ENCODE data around the gene ADAMTS16.

The ADAMTS16 gene

DNA sequence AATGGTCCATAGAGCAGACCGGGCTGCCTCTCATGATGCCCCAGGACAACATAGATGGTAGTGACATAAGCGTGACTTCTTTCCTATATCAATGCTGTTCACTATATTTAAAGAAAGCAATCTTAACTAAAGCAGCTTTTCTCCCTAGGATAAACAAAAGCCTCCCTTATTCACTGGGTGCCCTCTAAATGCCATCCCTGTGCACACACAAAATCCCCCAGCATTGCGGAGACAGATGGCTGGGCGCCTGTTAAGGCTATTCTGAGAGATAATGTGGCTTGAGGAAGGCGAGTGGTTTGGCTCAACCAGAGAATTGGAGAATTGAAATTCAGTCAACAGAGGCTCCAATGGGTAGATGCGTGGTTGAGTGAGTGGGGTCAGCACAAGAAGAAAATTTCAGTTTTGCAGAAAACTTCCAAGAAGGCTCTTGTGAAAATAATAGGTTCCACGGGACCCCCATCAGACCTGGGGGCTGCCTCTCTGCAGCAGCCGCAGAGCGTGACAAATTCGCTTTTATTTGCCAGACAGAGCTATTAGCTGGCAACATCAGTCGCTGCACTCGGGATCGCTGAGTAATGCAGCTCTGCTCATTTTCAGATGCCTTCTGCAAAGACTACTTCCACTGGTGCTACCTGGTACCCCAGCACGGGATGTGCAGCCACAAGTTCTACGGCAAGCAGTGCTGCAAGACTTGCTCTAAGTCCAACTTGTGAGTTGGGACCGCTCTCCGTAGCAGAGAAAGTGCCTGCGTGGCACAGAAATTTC, 178.5 kb downstream of the ADAMTS16 start:
- DNase-seq: no peak

DNA sequence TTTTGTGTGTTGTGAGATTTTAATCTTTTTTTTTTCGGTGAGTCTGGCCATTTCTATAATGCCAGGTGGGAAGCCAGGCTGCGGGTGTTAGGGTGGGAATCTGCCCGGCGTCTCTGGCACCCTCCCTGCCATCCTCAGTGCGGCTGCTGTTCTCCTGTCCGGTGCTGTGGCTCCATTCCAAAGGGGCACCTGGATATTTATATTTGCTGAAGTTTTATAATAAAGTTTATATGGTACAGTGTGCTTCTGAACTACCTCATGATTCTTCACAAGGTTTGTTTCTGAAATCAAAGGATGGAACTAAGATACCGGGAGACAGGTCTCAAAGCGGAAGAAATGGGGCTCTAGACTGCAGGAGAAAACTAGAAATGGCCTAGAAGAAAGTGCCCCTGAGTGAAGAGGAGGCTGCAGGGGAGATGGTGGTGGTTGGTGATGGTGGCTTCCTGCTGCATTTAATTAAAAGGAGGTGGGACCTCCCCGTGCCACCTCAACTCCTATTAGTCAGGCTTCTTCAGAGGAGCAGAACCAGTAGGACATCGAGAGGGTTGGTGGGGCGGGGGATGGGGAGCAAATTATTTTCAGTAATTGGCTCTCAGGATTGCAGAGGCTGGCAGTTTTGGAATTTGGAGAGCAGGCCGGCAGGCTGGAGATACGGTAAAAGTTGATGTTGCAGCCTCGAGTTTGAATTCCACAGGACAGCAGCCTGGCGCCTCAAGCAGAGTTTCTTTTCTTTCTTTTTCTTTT, 180.1 kb downstream of the ADAMTS16 start:
- no peak for DNase-seq

DNA sequence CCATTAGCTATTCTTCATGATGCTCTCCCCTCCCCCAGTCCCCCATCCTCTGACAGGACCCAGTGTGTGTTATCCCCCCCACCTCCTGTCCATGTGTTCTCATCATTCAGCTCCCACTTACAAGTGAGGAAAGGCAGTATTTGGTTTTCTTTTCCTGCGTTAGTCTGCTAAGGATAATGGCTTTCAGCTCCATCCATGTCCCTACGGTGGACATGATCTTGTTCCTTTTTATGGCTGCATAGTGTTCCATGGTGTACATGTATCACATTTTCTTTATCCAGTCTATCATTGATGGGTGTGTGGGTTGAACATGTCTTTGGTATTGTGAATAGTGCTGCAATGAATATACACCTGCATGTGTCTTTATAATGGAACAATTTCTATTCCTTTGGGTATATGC, 181.0 kb downstream of the ADAMTS16 start:
- no peak for DNase-seq

DNA sequence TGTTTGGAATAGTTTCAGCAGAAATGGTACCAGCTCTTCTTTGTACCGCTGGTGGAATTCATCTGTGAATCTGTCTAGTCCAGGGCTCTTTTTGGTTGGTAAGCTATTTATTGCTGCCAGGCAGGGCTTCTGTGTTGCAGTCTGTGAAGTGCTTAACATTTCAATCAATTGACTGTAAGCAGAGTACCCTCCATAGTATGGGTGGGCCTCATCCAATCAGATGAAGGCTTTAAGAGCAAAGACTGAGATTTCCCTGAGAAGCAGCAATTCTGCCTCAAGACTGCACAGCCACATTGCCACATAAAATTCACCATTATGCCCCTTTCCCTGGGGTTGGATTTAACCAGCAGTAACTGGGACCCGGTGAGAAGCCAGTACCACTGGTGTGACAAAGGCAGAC, 183.4 kb downstream of the ADAMTS16 start:
- DNase-seq: no peak

DNA sequence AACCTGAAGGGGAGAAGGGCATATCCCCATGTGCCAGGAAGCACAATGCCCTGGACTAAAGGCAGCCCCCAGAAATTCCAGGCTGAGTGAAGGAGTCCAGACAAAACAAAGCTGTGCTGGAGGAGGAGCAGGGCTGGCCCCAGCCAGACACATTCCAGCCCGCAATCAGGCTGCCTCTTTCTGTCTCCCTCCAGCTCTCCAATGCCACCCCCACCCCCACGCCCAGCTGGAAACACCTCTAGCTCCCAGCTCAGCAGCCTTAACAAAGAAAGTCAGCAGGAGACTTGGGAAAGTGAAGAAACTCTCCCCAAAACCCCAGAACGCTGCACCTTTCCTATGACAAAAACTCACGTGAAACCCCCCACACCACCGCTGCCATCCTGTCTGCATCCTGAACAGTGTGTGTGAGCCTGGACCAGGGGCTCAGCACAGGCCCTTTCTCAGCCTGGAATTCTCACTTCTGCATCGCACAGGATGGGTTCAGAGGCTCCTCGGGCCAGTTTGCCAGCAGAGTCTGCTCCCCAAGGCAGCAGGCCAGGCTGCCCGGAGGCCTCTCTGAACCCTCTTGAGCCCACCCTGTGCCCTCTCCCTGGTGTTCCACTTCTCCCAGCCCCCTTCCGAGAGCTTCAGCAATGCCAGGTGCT, 186.1 kb downstream of the ADAMTS16 start:
- no peak for DNase-seq

DNA sequence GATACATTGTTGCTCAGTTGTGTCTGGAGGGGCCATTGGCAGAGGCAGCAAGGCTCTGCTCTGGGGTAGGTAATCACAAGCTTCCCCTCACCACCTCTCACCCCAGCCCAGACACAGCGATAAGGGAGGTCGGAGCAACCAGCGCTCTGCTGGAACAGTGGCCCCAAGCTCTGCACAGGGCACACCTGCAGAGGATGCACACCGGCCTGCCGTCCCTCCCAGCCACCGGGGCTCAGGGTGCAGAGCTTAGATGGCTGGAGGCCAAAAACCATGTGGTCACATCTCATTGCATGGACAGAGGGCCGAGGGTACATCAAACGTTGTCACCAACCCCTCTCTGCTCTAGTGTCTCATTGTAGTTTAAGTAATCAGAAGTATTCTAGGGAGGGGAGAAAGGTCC, 187.0 kb downstream of the ADAMTS16 start:
- no peak for DNase-seq

DNA sequence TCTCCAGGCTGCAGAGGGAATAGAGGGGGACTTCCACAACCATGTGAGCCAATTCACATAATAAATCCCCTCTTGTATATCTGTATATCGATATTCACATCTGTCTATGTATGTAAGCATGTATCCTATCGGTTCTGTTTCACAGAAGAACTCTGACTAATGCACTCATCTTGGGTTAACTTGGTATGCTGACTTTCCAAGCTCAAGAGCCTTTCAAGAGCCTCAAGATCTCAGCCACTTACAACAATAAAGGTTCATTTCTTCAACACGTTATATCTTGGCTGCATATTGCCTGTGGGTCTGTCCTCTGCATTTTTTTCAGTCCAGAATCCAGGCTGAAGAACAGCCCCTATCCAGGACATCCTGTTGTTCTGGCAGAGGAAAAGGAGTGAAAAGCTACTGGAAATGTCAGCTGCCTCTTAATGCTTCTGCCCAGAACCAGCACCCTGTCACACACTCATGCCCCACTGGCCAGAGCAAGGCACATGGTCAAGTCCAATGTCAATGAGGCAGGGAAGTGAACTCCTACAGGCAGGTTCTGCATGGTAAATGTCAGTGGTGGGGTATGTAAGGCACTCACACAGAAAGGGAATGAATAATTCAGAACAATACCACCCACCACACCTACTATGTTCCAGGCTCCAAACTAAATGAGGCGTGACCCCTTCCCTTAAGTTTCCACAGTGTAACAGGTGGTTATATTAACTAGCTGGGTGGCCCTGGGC, 190.8 kb downstream of the ADAMTS16 start:
- DNase-seq: no peak

DNA sequence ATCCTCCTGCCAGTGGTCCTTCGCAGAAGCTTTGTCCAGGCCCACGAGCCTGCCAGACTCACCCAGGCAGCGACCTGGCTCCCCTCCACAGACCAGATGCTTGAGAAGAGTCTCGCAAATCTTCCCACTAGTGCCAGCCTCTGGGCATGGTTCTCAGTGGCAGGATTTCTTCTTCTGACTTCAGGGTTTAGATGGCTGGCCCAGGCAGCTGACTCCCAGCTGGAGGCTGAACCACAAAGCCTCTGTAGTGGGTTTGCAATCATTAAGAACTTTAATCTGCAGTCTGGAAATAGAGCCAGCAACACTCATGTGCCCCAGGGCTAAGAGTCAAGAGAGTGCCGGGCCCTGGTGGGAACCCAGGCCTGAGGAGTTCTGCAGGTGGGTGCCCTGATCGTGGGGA, 191.7 kb downstream of the ADAMTS16 start:
- no peak for DNase-seq

DNA sequence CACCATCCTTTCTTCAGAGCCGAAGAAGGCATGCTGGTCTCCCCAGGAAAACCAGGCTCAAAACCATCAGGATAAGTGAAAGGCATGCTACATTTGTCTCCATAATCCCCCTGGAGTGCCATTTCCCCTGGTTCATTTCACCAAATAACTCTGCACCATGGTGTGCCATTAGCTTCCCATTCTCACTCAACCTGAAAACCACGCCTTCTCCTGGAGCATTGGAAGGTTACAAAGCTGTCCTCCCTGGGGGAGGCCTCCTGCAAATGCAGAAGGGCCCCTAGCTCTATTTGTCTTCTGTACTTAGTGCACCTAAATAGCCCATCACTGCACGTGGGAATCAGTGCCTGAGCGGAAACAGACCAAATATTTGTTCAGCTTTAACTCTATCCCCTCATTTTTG, 192.2 kb downstream of the ADAMTS16 start:
- DNase-seq: no peak

DNA sequence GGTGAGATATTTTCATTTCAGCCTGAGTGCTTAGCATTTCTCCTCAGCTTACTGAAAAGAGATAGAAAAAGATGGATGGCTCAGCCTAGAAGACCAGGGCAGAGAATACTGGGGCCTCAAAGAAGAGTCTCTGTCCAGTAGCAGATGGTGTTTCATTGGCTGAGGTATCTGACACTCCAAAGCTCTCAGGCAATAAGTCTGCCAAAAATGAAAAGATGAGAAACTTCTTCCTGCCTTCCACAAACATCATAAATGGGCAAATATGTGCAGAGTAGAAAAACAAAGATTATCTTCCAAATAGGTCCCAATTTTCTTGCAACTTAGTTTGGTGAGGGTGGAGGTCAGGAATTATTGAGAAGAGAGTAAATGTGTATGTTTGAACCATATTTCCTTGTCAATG, 195.0 kb downstream of the ADAMTS16 start:
- DNase-seq: no peak

DNA sequence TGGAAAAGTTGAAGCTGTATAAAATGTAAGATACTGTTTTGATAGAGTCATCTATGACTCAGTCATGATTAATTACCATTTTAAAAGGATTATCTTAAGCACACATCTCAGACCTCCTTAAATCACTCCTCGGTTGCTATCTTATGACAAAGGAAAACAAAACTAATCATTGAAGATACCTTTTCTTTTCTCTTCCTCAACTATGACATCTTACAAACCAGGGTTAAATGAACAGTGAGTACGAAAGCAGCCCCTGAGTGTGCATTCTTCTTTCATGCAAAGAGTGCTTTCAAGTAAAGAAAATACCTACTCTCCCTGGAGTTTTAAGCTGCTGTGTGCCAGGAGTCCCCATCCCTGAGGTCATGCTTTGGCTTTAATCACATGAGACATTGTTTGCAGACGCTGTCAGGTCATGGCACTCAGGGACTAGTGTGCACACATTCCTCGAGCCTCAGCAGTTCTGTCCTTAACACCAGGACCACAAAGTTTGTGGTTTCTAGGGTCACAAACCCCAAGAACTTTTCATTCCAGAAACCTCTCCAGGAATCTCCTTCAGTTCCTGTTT, 195.7 kb downstream of the ADAMTS16 start:
- DNase-seq: no peak

DNA sequence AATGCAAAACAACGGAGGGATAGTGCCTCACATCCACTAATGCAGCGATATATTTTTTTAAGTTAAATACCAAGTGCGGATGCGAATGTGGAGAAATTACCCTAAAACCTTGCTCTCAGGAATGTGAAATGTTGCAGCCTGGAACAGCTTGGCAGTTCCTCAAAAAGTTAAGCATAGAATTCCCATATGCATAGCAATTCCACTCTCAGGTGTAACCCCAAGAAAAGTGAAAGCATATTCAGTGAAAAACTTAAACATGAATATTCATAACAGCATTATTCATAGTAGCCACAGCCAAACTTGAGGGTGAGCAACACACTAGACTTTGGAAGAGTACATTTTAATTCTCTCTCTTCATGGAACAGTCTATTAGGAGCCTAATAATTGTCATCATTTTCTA, 199.1 kb downstream of the ADAMTS16 start:
- no peak for DNase-seq

DNA sequence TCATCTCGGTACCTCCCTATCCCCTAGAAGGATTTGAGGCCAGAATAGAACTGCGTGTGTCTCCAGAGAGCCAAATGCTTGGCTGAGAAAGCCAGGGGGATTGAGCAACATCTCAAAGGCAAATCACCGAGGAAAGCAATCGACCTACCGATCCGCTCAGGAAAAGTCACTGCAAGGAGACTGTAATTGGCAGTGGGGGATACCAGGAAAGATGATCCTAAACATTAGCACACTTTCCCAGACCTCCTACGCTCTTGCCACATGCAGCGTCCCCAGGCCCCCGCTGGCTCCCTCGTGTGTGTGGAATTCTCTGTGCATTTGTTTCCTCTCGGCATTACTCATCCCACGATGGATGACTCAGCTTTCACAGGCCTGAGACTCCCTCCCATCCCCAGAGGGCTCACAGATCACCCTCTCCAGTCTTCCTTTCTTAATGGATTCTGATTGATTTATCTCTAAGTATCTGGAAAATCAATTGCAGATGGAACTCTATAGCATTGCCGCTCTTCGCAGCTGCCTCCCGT, 200.1 kb downstream of the ADAMTS16 start:
- DNase-seq: no peak

DNA sequence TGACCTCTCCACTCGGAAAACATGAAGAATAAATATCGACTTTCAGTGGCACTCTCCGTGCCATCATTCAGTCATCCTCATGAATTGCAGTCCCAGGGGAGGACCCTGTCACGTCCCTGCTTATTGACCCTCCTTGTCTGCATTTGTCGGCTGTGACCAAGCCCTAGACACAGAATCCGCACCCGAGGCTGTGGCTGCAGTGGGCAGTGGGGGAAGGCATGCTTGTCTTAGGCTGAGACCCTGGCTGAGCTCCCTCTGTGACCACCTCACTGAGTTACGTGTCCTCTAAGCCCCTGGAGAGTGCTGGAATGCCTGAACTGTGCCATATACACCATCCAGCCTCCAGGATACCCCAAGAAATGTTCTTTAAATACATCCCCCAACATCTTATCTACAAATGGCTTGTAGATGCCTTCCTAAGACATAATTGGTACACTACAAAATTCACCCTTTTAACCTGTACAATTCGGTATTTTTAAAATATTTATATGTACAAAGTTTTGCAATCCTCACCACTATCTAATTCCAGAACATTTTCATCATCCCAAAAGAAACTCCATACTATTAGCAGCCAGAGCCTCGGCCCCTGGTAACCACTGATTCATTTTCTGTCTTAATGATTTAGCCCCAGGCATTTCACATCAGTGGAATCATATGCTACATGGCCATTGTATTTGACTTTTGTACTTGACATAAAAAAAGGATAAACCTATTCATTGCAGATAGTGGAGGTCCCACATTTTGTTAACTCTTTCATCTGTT, 201.6 kb downstream of the ADAMTS16 start:
- DNase-seq: no peak

DNA sequence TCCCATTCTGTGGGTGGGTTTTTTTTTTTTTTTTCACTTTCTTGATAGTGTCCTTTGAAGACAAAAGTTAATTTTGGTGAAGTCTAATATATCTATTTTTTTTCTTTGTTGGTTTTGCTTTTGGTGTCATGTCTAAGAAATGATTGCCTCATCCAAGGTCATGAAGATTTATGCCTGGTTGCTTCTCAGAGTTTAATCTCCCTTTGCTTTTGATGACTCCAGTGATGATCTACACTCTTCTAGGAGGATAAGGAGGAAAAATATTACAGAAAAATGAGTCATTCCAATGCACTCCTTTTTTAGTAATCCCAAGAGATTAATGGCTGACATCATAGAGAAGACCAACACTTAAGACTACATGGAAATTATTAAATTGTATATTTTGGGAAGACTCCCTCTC, 202.7 kb downstream of the ADAMTS16 start:
- DNase-seq: no peak

DNA sequence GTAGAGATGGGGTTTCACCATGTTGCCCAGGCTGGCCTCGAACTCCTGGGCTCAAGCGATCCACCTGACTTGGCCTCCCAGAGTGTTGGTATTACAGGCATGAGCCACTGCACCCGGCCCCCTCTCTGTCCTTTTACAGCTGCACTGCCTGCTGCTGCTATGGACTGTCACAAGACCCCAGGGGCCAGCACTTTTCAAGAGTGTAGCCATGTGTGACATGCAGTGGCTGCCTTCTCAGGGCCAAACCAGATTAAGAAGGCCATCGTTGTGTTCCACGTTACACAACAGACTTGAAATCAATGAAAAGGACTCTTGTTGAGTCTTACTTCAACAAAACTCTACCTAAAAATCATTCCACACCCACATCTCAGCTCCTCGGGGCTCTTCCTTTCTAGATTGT, 203.4 kb downstream of the ADAMTS16 start:
- no peak for DNase-seq

DNA sequence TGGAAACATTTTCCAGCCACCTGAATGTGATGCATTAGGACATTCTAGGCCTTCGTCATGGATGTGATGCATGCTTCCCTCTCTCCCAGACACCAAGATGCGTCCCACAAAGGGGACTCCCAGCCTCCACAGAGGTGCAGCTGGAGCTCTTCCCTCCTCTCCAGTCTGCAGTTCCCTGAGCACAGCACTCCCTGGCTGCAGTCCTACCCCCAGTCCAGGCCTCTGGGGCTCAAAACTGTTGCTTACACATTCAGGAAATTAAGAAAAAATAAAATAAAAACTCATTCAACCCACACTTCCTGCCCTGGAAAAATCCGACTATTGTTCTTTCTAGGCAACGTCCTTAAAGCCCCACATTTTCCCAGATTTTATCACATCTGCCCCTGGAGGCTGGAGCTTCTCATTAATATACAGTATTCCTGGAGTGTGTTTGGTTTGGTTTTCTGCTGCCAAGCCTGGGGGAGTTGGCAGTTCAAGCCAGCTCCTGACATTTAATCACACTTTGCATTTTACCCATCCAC, 204.0 kb downstream of the ADAMTS16 start:
- DNase-seq: no peak

DNA sequence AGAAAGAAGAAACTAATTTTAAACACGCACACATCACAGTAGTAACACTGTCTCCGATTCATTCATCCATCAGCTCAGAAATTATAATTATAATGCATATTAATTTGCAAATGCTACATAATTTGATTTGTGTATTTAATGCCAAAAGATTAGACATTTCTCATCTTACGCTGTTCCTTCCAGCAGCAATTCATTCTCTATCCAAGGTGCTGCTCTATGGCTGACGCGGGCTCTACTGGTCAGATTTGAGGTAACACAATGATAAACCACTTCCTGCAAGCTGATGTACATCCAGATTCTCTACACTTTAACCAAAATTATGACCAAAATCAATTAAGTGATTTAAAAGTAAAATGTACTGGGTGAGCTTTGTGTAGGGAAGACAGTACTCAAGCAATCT, 204.5 kb downstream of the ADAMTS16 start:
- no peak for DNase-seq

DNA sequence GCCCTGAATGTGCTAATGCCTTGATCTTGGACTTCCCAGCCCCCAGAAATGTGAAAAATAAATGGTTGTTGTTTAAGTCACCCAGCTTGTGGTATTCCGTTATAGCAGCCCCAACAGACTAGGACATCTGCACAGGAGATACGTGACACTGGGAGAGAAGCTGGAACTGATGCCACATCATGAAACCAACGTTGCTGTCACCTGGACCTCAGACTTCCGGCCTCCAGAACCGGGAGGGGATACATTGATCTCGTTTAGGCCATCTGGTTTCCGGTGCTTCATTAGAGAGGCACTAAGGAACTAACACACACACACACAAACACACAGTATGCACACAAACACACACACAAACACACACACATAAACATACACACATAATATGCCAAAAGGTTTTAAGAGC, 207.3 kb downstream of the ADAMTS16 start:
- DNase-seq: no peak

DNA sequence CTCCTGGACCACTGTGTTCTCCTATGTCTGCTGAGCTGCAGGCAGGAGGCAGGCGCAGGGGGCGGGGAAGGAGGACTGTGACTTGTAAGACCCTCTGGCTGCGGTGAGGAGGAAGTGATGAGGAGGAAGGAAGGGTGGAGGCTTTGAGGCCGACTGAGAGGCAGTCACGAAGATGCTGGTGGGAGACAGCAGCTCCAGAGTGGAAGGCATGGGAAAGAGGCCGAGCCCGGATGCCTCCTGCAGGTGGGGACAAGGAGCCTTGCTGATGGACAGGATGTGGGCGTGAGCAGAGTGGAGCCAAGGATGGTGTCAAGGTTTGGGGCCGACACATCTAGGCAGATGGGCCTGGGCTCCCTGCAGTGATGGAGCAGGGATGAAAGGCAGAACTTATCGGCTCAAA, 208.0 kb downstream of the ADAMTS16 start:
- DNase-seq: no peak

DNA sequence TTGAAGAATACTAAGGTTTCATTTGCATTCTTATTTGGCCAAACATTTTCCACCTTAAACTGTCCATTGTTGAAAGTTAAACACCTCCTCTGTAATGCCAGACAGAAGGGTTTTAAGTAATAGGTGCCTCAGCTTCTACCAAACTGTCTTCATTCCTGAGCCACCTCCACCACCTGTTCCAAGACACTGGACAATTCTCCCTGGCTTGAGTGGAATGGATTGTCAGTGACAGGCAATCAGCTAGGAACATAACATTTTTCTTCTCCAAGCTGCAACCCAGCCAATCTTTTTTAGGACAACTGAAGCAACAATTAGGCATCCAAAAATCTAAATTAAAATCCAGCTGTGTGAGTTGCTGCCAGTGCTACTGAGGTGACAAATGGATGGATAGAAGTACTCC, 208.4 kb downstream of the ADAMTS16 start:
- DNase-seq: no peak

DNA sequence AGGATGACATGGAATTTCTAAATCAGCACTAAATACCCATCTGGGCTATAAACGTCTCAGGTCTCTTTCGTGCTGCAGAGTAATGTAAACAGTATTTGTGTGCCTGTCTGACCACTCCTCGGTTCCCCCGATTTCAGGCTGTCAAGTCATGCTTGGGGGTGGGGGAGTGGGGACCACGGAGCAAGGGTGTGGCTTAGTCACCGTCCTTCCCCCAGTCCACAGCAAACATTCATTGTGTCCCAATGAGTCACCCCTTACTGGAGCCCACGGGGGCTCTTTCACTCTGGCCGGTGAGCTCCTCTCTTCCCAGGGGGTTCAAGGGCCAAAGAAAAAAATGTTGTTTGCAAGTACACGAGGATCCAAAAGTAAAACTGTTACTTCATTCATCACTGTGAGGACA, 210.0 kb downstream of the ADAMTS16 start:
- no peak for DNase-seq

All from NCI-H1105 (cell line).